Gastrocnemius medialis (tissue), 4 donors: ENCODE data around the gene GHITM.

Experiments used
- CTCF ChIP-seq, 5 experiments: fragments of 450-650 bp in 3 of 5; fragments of 200-600 bp in 2 of 5; sonication (generic) in 2 of 5; IDR thresholded peaks in 4 of 5; conservative IDR thresholded peaks in 1 of 5; 1 replicate in 4 of 5; 2 replicates in 1 of 5; pipeline ENCODE4 v1.5.1; 2016 to 2019; ENCODE audit warnings: antibody characterized with exemption in 5 of 5, mild to moderate bottlenecking in 3 of 5, moderate library complexity in 3 of 5
- POLR2A ChIP-seq, 2 donors: fragments of 450-650 bp; IDR thresholded peaks; one replicate each; pipeline ENCODE4 v1.6.1; 2017; ENCODE audit warnings: antibody characterized with exemption in 2 of 2, mild to moderate bottlenecking in 2 of 2, moderate library complexity in 2 of 2

GRCh38 chr10:84184517-84184916 lies 45.2 kb downstream of the GHITM start:
- no peak for TF ChIP-seq CTCF (IDR thresholded peaks at IDR 0.05 in 4 of 5, conservative IDR thresholded peaks at IDR 0.05 in 1 of 5)
- no peak for TF ChIP-seq POLR2A (IDR thresholded peaks at IDR 0.05)
